RWPE1 (cell line): ENCODE measurements around the gene MEGF11.

ENCODE experiments used
- CTCF ChIA-PET: fragments of 350-600 bp; sonication (Branson Sonifier 250); formaldehyde crosslinking; extraction: SDS; loops from one replicate; lab custom pipeline; 2021; lab: Yijun Ruan, JAX
- POLR2A ChIA-PET: fragments of 400-600 bp; formaldehyde crosslinking; extraction: SDS; loops from one replicate; lab custom pipeline; 2020; ENCODE audit warnings: antibody characterized with exemption; ENCODE audit not compliant: low non-redundant PET; lab: Yijun Ruan, JAX
- DNase-seq: peaks from one replicate; pipeline ENCODE4 v3.0.0; 2012; ENCODE audit warnings: low spot score
- H3K27ac ChIP-seq: fragments of 450-650 bp; 2 replicates; pipeline ENCODE4 v1.5.1; 2017
- CTCF ChIP-seq: fragments of 450-650 bp; conservative IDR thresholded peaks from 2 replicates; pipeline ENCODE4 v1.5.1; 2017; ENCODE audit warnings: low read depth, mild to moderate bottlenecking

MEGF11 gene

GRCh38 chr15:66101715-66102395, 151.7 kb downstream of the MEGF11 start:
- no peak overlapping the region for H3K27ac ChIP-seq
- ChIA-PET CTCF (interaction anchor here (0.6 kb wide), 1 partner anchor 90 kb away, joined by 3 read pairs; no protein-coding TSS in a partner anchor), POLR2A (interaction anchor here (0.7 kb wide), 1 partner anchor 20 kb away, joined by 4 read pairs; no protein-coding TSS in a partner anchor)
- DNase-seq, result no peak
- no peak for TF ChIP-seq CTCF

- DNase-seq, result no peak
- no peak for TF ChIP-seq CTCF
- H3K27ac ChIP-seq, result no peak overlapping the region
- POLR2A ChIA-PET, result no interaction called here
- CTCF ChIA-PET, result interaction anchor here (0.6 kb wide), 1 partner anchor 118 kb away, joined by 3 read pairs; no protein-coding TSS in a partner anchor
Measured at GRCh38 chr15:66100761-66101160, 152.8 kb downstream of the MEGF11 start.

GRCh38 chr15:66099950-66100671, 153.4 kb downstream of the MEGF11 start:
- CTCF ChIA-PET, result no interaction called here
- DNase-seq, result no peak
- H3K27ac ChIP-seq, result no peak overlapping the region
- POLR2A ChIA-PET, result no interaction called here
- no peak for TF ChIP-seq CTCF

GRCh38 chr15:66098022-66098363, 155.6 kb downstream of the MEGF11 start:
- DNase-seq, result no peak
- POLR2A ChIA-PET, result no interaction called here
- no peak overlapping the region for H3K27ac ChIP-seq
- CTCF ChIA-PET, result no interaction called here
- no peak for TF ChIP-seq CTCF

- no peak overlapping the region for H3K27ac ChIP-seq
- TF ChIP-seq CTCF, result no peak
- ChIA-PET CTCF (no interaction called here), POLR2A (no interaction called here)
- no peak for DNase-seq
Measured at GRCh38 chr15:66097151-66098021, 156.2 kb downstream of the MEGF11 start.

- TF ChIP-seq CTCF, result no peak
- no peak for DNase-seq
- POLR2A ChIA-PET, result no interaction called here
- CTCF ChIA-PET, result no interaction called here
- no peak overlapping the region for H3K27ac ChIP-seq
Measured at GRCh38 chr15:66096688-66097058, 156.9 kb downstream of the MEGF11 start.
